Kidney epithelial cell (primary cell): ENCODE results near the gene ZFPL1. TPM values are rescaled to one million over a fixed set of nuclear protein-coding genes. Genes with fewer than 3 reads are reported as not detected.

ENCODE experiments used
- DNase-seq: peaks from one replicate; pipeline ENCODE4 v3.0.0-alpha.2; 2010; ENCODE audit warnings: low read depth
- H3K27me3 ChIP-seq: 2 replicates; pipeline ENCODE4 v1.6.0; 2011; ENCODE audit warnings: low read length; ENCODE audit not compliant: control insufficient read depth, insufficient read depth
- H3K36me3 ChIP-seq: 2 replicates; pipeline ENCODE4 v1.5.1; 2011; ENCODE audit warnings: low read length; ENCODE audit not compliant: control insufficient read depth, insufficient read depth
- H3K4me3 ChIP-seq: 2 replicates; pipeline ENCODE4 v1.5.1; 2011; ENCODE audit warnings: low read depth, mild to moderate bottlenecking, control low read depth, low read length
- CTCF ChIP-seq: IDR thresholded peaks from 2 replicates; pipeline ENCODE4 v1.5.1; 2011; ENCODE audit warnings: mild to moderate bottlenecking, moderate library complexity, low read length, control low read depth, inconsistent platforms; ENCODE audit not compliant: insufficient read depth, poor library complexity, severe bottlenecking
- total RNA-seq: library from RNA; depleted of rRNA; stranded (reverse); fragments of >200 nt; gene quantifications from 2 replicates; pipeline ENCODE4 v1.2.3, GENCODE V29; 2015

ZFPL1 gene
- total RNA-seq, 1 donor from 2014 or later: 49.8 TPM

DNA sequence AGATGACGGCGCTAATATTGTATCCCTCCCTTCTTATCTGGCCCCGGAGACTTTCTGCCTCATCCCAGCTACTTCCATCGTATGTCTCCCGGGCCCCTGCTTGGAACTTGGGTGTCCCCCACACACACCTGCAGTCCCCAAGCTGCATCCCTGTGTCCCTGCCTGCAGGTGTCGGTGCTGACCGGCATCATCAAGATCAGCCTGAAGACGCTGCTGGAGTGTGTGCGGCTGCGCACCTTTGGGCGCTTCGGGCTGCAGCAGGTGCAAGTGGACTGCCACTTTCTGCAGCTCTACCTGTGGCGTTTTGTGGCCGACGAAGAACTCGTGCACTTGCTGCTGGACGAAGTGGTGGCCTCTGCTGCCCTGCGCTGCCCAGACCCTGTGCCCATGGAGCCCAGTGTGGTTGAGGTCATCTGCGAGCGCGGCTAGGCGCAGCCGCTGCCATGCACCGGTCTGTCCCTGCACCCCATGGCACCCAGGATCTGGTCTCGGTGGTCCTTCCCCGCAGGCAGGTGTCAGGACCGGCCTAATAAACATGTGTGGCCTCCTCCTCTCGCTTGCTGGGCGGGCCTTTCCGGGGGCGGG lies 27.2 kb downstream of the ZFPL1 start:
- TF ChIP-seq CTCF: no peak
- no peak for DNase-seq
- H3K27me3 ChIP-seq: no peaks in the 10 kb centered on the region
- no peak overlapping the region for H3K4me3 ChIP-seq
- peaks cover 6% of the 10 kb centered on the region for H3K36me3 ChIP-seq

- peaks cover 6% of the 10 kb centered on the region for H3K36me3 ChIP-seq
- DNase-seq: no peak
- H3K27me3 ChIP-seq: no peaks in the 10 kb centered on the region
- TF ChIP-seq CTCF: no peak
- H3K4me3 ChIP-seq: peak within 1 kb of the TSS; percentile 69
Observed at GRCh38 chr11:65111744-65112545, 27.9 kb downstream of the ZFPL1 start, which contains the start of gene TM7SF2. Gene TM7SF2, plus strand, starts transcription at chr11:65111872. Its CDS starts 144 bp downstream, at chr11:65112016.

DNA sequence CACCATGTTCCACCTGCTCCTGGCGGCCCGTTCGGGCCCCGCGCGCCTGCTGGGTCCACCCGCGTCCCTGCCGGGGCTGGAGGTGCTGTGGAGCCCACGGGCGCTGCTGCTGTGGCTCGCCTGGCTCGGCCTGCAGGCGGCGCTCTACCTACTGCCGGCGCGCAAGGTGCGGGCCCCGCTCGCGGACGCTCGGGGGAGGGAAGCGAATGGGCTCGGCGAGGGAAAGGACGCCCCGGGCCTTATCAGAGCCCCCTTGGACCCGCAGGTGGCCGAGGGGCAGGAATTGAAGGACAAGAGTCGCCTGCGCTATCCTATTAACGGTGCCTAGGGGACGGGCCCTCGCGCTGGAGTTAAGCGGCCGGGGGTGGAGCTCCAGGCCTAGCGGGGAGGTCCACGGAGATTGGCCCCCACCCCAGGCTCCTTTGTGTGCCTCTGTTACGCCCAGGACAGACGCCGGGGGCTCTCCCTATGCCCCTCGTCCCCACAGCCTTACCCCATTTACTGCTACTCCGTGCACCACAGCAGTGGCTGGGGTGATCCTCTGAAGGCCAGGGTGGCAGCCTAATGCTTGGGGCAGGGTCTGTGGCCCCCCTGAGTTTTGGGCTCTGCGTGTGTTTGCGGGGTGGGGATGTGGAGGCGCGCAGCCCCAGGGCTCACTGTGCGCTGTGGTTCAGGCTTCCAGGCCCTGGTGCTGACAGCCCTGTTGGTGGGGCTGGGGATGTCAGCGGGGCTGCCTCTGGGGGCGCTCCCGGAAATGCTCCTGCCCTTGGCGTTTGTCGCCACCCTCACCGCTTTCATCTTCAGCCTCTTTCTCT lies 28.7 kb downstream of the ZFPL1 start:
- H3K4me3 ChIP-seq: peak overlapping the region; percentile 69
- no peak for DNase-seq
- TF ChIP-seq CTCF: peak; percentile 58
- H3K27me3 ChIP-seq: no peaks in the 10 kb centered on the region
- H3K36me3 ChIP-seq: peaks cover 6% of the 10 kb centered on the region

DNA sequence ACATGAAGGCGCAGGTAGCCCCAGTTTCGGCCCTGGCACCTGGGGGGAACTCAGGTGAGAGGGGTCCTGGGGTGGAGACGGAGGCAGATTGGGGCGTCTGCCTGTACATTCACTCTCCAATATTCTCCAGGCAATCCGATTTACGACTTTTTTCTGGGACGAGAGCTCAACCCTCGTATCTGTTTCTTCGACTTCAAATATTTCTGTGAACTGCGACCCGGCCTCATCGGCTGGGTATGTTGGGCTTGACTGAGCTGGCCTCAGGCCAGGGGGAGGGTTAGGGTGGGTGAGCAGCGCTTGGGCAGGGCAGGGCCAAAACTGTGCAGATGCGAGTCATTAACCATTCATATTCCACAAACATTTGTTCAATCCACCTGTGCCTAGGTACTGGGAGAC lies 29.3 kb downstream of the ZFPL1 start:
- H3K4me3 ChIP-seq: peak overlapping the region; percentile 69
- no peak for DNase-seq
- TF ChIP-seq CTCF: no peak
- H3K27me3 ChIP-seq: no peaks in the 10 kb centered on the region
- peaks cover 6% of the 10 kb centered on the region for H3K36me3 ChIP-seq

DNA sequence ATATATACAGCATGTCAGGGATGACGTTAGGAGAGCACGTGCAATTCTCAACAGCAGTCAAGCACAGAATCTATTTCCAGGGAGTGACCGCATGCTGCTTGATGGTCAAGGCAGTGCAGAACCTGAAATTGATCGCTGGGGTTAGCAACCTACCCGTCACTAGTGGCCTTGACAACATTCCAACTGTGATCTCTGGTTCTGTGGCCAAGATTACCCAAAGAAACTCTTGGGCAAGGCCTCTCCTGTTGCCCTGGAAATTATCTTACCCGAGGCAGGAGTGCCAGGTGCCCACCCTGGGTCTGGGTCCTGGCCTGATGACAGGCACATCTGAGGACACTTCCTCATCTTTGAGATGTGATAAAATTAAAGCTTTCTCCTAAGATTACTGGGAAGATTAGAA lies 29.8 kb downstream of the ZFPL1 start:
- no peak for DNase-seq
- Histone ChIP-seq H3K36me3 (peaks cover 6% of the 10 kb centered on the region), H3K27me3 (no peaks in the 10 kb centered on the region), H3K4me3 (no peak overlapping the region)
- no peak for TF ChIP-seq CTCF
